Ascending aorta (tissue), 2 donors: ENCODE data around the gene KCNQ1. TPM values are rescaled to one million over a fixed set of nuclear protein-coding genes. Genes with fewer than 3 reads are reported as not detected.

Source experiments
- DNase-seq, 2 donors: peaks; one replicate each; pipeline ENCODE4 v3.0.0-alpha.2; 2019; ENCODE audit warnings: low spot score in 2 of 2
- H3K27ac ChIP-seq, 2 donors: fragments of 200-600 bp; sonication (generic); one replicate each; pipeline ENCODE4 v1.5.1; 2016 to 2017; ENCODE audit warnings: mild to moderate bottlenecking in 1 of 2
- H3K27me3 ChIP-seq: fragments of 200-600 bp; sonication (generic); one replicate; pipeline ENCODE4 v1.5.1; 2017
- H3K36me3 ChIP-seq, 2 donors: fragments of 200-600 bp; sonication (generic); one replicate each; pipeline ENCODE4 v1.5.1; 2016
- H3K4me1 ChIP-seq, 2 donors: fragments of 200-600 bp; sonication (generic); one replicate each; pipeline ENCODE4 v1.5.1; 2016 to 2017; ENCODE audit warnings: mild to moderate bottlenecking in 1 of 2
- H3K4me3 ChIP-seq, 2 donors: fragments of 200-600 bp; sonication (generic); one replicate each; pipeline ENCODE4 v1.5.1; 2016 to 2017; ENCODE audit warnings: mild to moderate bottlenecking in 1 of 2
- H3K9me3 ChIP-seq, 2 donors: fragments of 200-600 bp; sonication (generic); one replicate each; pipeline ENCODE4 v1.5.1; 2016
- intact Hi-C: fragments of 100-400 bp; cut with DNase I; formaldehyde crosslinking; loops from one replicate; pipeline ENCODE4 v1.15.1; 2023
- total RNA-seq: library from RNA; depleted of rRNA; stranded (reverse); fragments of >200 nt; gene quantifications from one replicate; pipeline ENCODE4 v1.1.0, GENCODE V29; 2016
- TF ChIP-seq, protein P1 (sequence below), 3 experiments: fragments of 200-600 bp in 2 of 3; fragments of 450-650 bp in 1 of 3; sonication (generic) in 2 of 3; IDR thresholded peaks; one replicate each; pipeline ENCODE4 v1.5.1; 2016 to 2019; ENCODE audit warnings: antibody characterized with exemption in 3 of 3, mild to moderate bottlenecking in 1 of 3, moderate library complexity in 1 of 3

Gene KCNQ1
- total RNA-seq, 1 donor from 2014 or later = 2.3 TPM

- Histone ChIP-seq H3K36me3 (no peaks in the 10 kb centered on the region), H3K9me3 (no peaks in the 10 kb centered on the region), H3K4me3 (no peak overlapping the region), H3K4me1 (no peaks in the 10 kb centered on the region), H3K27me3 (no peaks in the 10 kb centered on the region), H3K27ac (no peak overlapping the region)
- TF ChIP-seq, protein P1, sequence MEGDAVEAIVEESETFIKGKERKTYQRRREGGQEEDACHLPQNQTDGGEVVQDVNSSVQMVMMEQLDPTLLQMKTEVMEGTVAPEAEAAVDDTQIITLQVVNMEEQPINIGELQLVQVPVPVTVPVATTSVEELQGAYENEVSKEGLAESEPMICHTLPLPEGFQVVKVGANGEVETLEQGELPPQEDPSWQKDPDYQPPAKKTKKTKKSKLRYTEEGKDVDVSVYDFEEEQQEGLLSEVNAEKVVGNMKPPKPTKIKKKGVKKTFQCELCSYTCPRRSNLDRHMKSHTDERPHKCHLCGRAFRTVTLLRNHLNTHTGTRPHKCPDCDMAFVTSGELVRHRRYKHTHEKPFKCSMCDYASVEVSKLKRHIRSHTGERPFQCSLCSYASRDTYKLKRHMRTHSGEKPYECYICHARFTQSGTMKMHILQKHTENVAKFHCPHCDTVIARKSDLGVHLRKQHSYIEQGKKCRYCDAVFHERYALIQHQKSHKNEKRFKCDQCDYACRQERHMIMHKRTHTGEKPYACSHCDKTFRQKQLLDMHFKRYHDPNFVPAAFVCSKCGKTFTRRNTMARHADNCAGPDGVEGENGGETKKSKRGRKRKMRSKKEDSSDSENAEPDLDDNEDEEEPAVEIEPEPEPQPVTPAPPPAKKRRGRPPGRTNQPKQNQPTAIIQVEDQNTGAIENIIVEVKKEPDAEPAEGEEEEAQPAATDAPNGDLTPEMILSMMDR (IDR thresholded peaks at IDR 0.05) = no peak
- peak; percentile 6 to 62 for DNase-seq
- intact Hi-C loops = loop anchor here (5.0 kb wide), 1 partner anchor 32 kb away; no protein-coding TSS in a partner anchor
These were observed 350.1 kb downstream of the KCNQ1 start for GRCh38 chr11:2794968-2795322.

DNA sequence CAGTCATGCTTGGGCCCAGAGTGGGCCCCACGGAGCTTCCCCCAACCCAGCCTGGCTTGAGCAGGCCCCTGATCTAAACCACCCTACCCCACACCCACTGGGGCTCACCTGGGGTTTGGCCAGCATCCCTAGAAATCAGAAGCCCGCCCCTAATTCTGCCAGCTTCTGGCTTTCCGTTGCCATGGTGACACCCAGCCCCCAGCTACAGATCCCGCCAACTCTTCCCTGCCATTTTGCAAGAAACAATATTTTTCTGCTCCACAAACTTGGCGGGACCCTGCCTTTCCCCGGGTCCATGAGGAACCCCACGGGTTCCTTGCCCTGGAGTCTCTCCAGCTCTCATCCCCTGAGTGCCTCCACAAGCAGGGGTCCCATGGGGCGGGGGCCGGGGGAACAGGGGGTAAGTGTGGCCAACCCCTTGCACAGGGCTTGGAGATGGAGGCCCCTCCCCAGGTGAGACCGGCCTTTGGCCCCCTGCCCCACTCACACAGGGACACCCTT is 350.7 kb downstream of the KCNQ1 start:
- no peak overlapping the region for H3K4me3 ChIP-seq
- TF ChIP-seq, protein P1 (IDR thresholded peaks at IDR 0.05) = no peak
- intact Hi-C loops = no loop called here
- no peaks in the 10 kb centered on the region for H3K9me3 ChIP-seq
- no peaks in the 10 kb centered on the region for H3K4me1 ChIP-seq
- H3K27me3 ChIP-seq = no peaks in the 10 kb centered on the region
- peak in 1 of 2 donors; percentile 7 for DNase-seq
- no peak overlapping the region for H3K27ac ChIP-seq
- H3K36me3 ChIP-seq = no peaks in the 10 kb centered on the region

GRCh38 chr11:2796091-2796490 is 351.3 kb downstream of the KCNQ1 start:
- Histone ChIP-seq H3K4me1 (no peaks in the 10 kb centered on the region), H3K4me3 (no peak overlapping the region), H3K27ac (no peak overlapping the region), H3K9me3 (no peaks in the 10 kb centered on the region), H3K27me3 (no peaks in the 10 kb centered on the region), H3K36me3 (no peaks in the 10 kb centered on the region)
- TF ChIP-seq, protein P1 (IDR thresholded peaks at IDR 0.05) = no peak
- intact Hi-C loops = no loop called here
- peak in 1 of 2 donors; percentile 57 for DNase-seq

DNA sequence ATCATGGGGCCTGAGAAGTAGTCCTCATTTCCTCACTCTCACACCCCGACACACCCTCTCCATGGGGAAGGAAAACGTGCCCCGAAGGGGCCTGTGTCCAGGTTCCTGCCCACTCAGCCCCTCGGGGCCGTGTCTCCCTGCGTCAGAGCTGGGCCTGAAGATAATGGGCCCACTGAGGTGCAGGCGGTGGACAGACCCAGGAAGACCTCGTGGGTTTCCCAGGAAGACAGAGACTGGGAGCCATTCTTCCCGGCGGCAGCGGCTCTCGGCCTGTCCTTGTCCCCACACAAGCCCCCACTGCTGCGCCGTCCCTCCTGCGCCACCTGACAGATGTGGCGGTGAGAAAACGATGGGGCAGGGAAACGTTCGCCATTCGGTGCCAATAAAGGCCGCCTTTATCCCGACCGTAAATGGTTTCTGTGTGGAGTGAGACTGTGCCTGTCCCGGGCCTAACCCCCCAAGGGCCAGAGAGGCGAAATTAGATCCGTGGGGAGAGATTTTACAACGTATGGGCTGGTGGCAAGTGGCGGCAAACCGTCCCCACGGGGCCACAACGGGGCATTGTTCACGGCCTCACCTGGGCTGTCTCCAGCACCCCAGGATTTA is 351.8 kb downstream of the KCNQ1 start:
- Histone ChIP-seq H3K4me1 (no peaks in the 10 kb centered on the region), H3K4me3 (no peak overlapping the region), H3K9me3 (no peaks in the 10 kb centered on the region), H3K27ac (no peak overlapping the region), H3K36me3 (no peaks in the 10 kb centered on the region), H3K27me3 (no peaks in the 10 kb centered on the region)
- intact Hi-C loops = no loop called here
- TF ChIP-seq, protein P1 (IDR thresholded peaks at IDR 0.05) = no peak
- no peak for DNase-seq

DNA sequence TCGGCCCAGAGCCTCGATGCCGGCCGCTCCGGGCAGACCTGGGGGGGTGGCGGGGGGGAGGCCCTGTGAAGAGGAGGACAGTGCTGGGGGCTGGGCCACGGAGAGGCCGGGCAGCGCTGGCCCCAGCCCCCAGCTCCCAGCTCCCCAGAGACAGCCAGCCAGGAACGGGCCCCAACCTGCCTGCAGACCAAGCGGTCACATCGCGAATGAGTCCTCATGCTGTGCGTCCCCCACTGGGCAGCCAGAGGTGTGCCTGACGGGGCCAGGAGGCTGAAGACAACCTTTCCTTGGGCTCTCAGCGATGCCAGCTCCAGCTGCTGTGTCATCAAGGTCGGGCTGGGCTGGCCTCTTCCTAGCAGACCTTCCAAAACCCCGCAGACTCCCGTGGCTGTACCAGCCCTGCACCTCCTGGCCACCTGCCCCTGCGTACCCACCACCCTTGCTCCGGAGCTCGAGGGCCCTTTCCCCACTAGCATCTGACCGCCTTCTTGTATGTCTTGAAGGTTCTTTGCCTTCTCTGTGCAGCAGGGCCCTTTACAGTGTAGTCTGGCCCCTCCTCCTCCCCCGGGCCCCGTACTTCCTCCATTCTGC is 352.4 kb downstream of the KCNQ1 start:
- Histone ChIP-seq H3K9me3 (no peaks in the 10 kb centered on the region), H3K27me3 (no peaks in the 10 kb centered on the region), H3K27ac (no peak overlapping the region), H3K4me1 (no peaks in the 10 kb centered on the region), H3K36me3 (no peaks in the 10 kb centered on the region), H3K4me3 (no peak overlapping the region)
- TF ChIP-seq, protein P1 (IDR thresholded peaks at IDR 0.05) = no peak
- DNase-seq = peak; percentile 4 to 50
- intact Hi-C loops = no loop called here
